H4 (cell line): Measurements from ENCODE around the gene TNS2. TPM values are rescaled to one million over a fixed set of nuclear protein-coding genes. Genes with fewer than 3 reads are reported as not detected.

Experiments used
- DNase-seq: peaks from one replicate; pipeline ENCODE4 v3.0.0-alpha.2; 2015; ENCODE audit warnings: low spot score
- total RNA-seq: library from RNA; depleted of rRNA; stranded (reverse); fragments of >200 nt; shearing (Covaris generic); gene quantifications from 2 replicates; pipeline ENCODE4 v1.2.3, GENCODE V29; 2014

The TNS2 gene
- total RNA-seq, 1 experiment from 2014 or later: 18.3 TPM

GRCh38 chr12:53067993-53068770, 18.3 kb downstream of the TNS2 start:
- DNase-seq: no peak

- no peak for DNase-seq
Measured at GRCh38 chr12:53068811-53069585, 19.1 kb downstream of the TNS2 start.

- no peak for DNase-seq
Measured at GRCh38 chr12:53069621-53070410, 20.0 kb downstream of the TNS2 start.

- DNase-seq: no peak
Measured at GRCh38 chr12:53070877-53071492, 21.1 kb downstream of the TNS2 start.

- no peak for DNase-seq
Measured at GRCh38 chr12:53071591-53072551, 22.0 kb downstream of the TNS2 start.

- no peak for DNase-seq
Measured at GRCh38 chr12:53073881-53074280, 24.0 kb downstream of the TNS2 start.

GRCh38 chr12:53074283-53074998, 24.6 kb downstream of the TNS2 start:
- no peak for DNase-seq

GRCh38 chr12:53074999-53075370, 25.1 kb downstream of the TNS2 start:
- no peak for DNase-seq

- DNase-seq: no peak
Measured at GRCh38 chr12:53076461-53076860, 26.6 kb downstream of the TNS2 start.

- DNase-seq: no peak
Measured at GRCh38 chr12:53077030-53077429, 27.2 kb downstream of the TNS2 start.

- DNase-seq: no peak
Measured at GRCh38 chr12:53078425-53079225, 28.8 kb downstream of the TNS2 start.

- DNase-seq: peak; percentile 93
Measured at GRCh38 chr12:53079226-53080117, 29.6 kb downstream of the TNS2 start, which contains the start of gene SPRYD3. Gene SPRYD3, minus strand, starts transcription at chr12:53079390. Its CDS starts 57 bp downstream, at chr12:53079333.

GRCh38 chr12:53082637-53083175, 32.8 kb downstream of the TNS2 start:
- no peak for DNase-seq

- DNase-seq: no peak
Measured at GRCh38 chr12:53086361-53086760, 36.5 kb downstream of the TNS2 start.

GRCh38 chr12:53090105-53090504, 40.2 kb downstream of the TNS2 start:
- no peak for DNase-seq

- no peak for DNase-seq
Measured at GRCh38 chr12:53090554-53090953, 40.7 kb downstream of the TNS2 start.

GRCh38 chr12:53091756-53092155, 41.9 kb downstream of the TNS2 start:
- DNase-seq: no peak
